ENCODE measurements around the gene ATE1.

DNA sequence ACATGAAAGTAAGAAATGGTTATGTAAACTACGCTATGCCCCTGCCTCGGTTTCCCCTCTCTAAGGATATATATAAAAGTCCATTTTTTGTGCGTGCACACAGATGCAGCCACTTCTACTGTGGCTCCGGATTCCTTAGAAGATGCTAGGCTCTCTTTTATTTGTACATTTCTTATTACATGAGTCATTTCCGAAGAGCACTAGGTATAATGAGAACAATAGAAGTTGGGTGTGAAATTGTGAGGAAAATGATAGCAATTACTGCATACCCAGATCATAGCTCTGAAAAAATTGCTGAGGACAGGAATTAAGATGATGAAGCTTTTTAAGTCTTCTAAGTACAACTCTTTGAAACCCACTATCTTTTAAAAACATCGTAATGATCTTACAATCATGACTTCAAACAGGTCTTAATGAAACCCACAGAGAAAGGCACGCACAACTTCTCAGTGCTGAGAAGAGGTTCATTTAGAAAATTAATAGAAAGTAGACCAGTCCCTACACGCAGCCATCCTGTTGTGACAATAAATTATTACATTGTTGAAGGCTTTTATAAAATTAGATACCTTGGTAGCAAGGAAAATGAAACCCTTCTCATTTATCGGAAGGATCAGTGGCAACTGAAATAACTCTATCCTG is 233.4 kb downstream of the ATE1 start:
- TF ChIP-seq, protein P1, sequence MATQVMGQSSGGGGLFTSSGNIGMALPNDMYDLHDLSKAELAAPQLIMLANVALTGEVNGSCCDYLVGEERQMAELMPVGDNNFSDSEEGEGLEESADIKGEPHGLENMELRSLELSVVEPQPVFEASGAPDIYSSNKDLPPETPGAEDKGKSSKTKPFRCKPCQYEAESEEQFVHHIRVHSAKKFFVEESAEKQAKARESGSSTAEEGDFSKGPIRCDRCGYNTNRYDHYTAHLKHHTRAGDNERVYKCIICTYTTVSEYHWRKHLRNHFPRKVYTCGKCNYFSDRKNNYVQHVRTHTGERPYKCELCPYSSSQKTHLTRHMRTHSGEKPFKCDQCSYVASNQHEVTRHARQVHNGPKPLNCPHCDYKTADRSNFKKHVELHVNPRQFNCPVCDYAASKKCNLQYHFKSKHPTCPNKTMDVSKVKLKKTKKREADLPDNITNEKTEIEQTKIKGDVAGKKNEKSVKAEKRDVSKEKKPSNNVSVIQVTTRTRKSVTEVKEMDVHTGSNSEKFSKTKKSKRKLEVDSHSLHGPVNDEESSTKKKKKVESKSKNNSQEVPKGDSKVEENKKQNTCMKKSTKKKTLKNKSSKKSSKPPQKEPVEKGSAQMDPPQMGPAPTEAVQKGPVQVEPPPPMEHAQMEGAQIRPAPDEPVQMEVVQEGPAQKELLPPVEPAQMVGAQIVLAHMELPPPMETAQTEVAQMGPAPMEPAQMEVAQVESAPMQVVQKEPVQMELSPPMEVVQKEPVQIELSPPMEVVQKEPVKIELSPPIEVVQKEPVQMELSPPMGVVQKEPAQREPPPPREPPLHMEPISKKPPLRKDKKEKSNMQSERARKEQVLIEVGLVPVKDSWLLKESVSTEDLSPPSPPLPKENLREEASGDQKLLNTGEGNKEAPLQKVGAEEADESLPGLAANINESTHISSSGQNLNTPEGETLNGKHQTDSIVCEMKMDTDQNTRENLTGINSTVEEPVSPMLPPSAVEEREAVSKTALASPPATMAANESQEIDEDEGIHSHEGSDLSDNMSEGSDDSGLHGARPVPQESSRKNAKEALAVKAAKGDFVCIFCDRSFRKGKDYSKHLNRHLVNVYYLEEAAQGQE (IDR thresholded peaks at IDR 0.05; ENCODE audit: insufficient read depth in 1 of 2, low read depth in 2 of 2, low read length in 2 of 2): no peak
- no peak for TF ChIP-seq POLR2AphosphoS5 (IDR thresholded peaks at IDR 0.05; ENCODE audit: low read depth, low read length)
